ENCODE data around the gene SNX32. TPM values are rescaled to one million over a fixed set of nuclear protein-coding genes. Genes with fewer than 3 reads are reported as not detected.

SNX32 gene
- total and polyA plus RNA-seq, 9 of the 15 experiments (the other 6 are each of a cell fraction or from before 2014, with no cell fraction given) = 0.03 TPM; not detected in 7

DNA sequence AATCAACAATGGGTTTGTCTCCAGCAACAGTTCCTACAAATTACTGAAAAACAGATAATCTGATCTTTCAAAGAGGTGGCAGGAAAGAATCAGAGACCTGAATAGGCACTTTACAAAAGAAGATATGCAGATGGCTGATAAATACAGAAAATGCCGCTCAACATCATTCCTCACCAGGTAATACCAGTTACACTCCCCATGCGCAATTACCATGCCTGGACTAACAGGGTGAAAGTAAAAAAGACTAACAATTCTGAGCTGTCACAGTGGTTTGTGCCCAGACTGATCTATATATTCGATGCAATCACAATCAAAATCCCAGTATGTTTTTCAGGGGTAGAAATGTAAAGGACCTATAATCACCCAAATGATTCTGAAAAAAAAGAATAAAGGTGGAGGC is 10.0 kb downstream of the SNX32 start:
- DNase-seq (ENCODE audit: extremely low read depth in 1 of 4, low spot score in 3 of 4) (no peak), ATAC-seq (no peak), FAIRE-seq (no peak)
- ChIA-PET CTCF (ENCODE audit: low intra/inter-chr PET ratio) (no interaction called here), POLR2A (interaction anchor here (0.7 to 1.7 kb wide), 3 partner anchors 8 to 14 kb away, joined by 3 to 12 read pairs (median 4); partner anchors contain the start of gene CFL1)
- H3K4me2 ChIP-seq (ENCODE audit: insufficient read depth, low read length) = no peak overlapping the region
- in situ Hi-C loops (cut with MboI) (no loop called here), intact Hi-C loops (cut with micrococcal nuclease) (no loop called here)
- H3K27ac ChIP-seq (ENCODE audit: extremely low read depth, low read depth, low read length) = no peak overlapping the region
- no peaks in the 10 kb centered on the region for H3K9me1 ChIP-seq (ENCODE audit: control insufficient read depth, insufficient read depth, low read length)
- no peak for TF ChIP-seq ZNF140 (CRISPR knock-in tag; IDR thresholded peaks at IDR 0.05)
- TF ChIP-seq, protein P1, sequence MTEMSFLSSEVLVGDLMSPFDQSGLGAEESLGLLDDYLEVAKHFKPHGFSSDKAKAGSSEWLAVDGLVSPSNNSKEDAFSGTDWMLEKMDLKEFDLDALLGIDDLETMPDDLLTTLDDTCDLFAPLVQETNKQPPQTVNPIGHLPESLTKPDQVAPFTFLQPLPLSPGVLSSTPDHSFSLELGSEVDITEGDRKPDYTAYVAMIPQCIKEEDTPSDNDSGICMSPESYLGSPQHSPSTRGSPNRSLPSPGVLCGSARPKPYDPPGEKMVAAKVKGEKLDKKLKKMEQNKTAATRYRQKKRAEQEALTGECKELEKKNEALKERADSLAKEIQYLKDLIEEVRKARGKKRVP (CRISPR knock-in tag; IDR thresholded peaks at IDR 0.05) = no peak
- no peak for TF ChIP-seq SMARCA5 (IDR thresholded peaks at IDR 0.05)
- TF ChIP-seq, protein P2, sequence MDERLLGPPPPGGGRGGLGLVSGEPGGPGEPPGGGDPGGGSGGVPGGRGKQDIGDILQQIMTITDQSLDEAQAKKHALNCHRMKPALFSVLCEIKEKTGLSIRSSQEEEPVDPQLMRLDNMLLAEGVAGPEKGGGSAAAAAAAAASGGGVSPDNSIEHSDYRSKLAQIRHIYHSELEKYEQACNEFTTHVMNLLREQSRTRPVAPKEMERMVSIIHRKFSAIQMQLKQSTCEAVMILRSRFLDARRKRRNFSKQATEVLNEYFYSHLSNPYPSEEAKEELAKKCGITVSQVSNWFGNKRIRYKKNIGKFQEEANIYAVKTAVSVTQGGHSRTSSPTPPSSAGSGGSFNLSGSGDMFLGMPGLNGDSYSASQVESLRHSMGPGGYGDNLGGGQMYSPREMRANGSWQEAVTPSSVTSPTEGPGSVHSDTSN (CRISPR knock-in tag; IDR thresholded peaks at IDR 0.05; ENCODE audit: low read depth) = no peak
- TF ChIP-seq, protein P2 (tag; conservative IDR thresholded peaks at IDR 0.05; ENCODE audit: low read depth) = no peak
- TF ChIP-seq, protein P3, sequence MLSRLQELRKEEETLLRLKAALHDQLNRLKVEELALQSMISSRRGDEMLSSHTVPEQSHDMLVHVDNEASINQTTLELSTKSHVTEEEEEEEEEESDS (CRISPR knock-in tag; IDR thresholded peaks at IDR 0.05) = no peak
- TF ChIP-seq MYC (IDR thresholded peaks at IDR 0.05; ENCODE audit: low read depth, low read length) = no peak
- no peak for TF ChIP-seq MYC (CRISPR knock-in tag; IDR thresholded peaks at IDR 0.05; ENCODE audit: borderline replicate concordance, low read depth)
- TF ChIP-seq KAT2B (IDR thresholded peaks at IDR 0.05; ENCODE audit: low read depth, low read length) = no peak
- TF ChIP-seq CBFB (CRISPR knock-in tag; IDR thresholded peaks at IDR 0.05) = no peak
- TF ChIP-seq TAF15 (IDR thresholded peaks at IDR 0.05; ENCODE audit: low read depth, low read length) = no peak
- TF ChIP-seq MYBL2 (IDR thresholded peaks at IDR 0.05; ENCODE audit: low read depth) = no peak
- no peak for TF ChIP-seq MYBL2 (CRISPR knock-in tag; IDR thresholded peaks at IDR 0.05; ENCODE audit: borderline replicate concordance)
- TF ChIP-seq, protein P4, sequence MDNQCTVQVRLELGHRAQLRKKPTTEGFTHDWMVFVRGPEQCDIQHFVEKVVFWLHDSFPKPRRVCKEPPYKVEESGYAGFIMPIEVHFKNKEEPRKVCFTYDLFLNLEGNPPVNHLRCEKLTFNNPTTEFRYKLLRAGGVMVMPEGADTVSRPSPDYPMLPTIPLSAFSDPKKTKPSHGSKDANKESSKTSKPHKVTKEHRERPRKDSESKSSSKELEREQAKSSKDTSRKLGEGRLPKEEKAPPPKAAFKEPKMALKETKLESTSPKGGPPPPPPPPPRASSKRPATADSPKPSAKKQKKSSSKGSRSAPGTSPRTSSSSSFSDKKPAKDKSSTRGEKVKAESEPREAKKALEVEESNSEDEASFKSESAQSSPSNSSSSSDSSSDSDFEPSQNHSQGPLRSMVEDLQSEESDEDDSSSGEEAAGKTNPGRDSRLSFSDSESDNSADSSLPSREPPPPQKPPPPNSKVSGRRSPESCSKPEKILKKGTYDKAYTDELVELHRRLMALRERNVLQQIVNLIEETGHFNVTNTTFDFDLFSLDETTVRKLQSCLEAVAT (IDR thresholded peaks at IDR 0.05) = no peak
- TF ChIP-seq NCOA1 (IDR thresholded peaks at IDR 0.05; ENCODE audit: low read depth) = no peak
- TF ChIP-seq PCBP2 (IDR thresholded peaks at IDR 0.05; ENCODE audit: low read depth, low read length, poor library complexity, severe bottlenecking) = no peak
- WGBS (ENCODE audit: insufficient coverage, low coverage, missing lambda C conversion rate) = 71% methylated on average over 3 of the region's 3 CpGs
- no peak overlapping the region for H2AFZ ChIP-seq (ENCODE audit: low read depth, low read length)
- H4K20me1 ChIP-seq (replicated peaks; ENCODE audit: control insufficient read depth, insufficient read depth, low read length) = no peaks in the 10 kb centered on the region
- H3K4me1 ChIP-seq (replicated peaks in 1 of 2; ENCODE audit: control insufficient read depth in 2 of 2, insufficient read depth in 2 of 2, low read length in 2 of 2) = peaks cover 0 to 4% of the 10 kb centered on the region in 2 experiments; a peak in 2 of 5 replicates
- no peaks in the 10 kb centered on the region for H3K36me3 ChIP-seq (ENCODE audit: control insufficient read depth, insufficient read depth, low read length)
- no peak overlapping the region for H3K4me3 ChIP-seq
- H3K9ac ChIP-seq (ENCODE audit: insufficient read depth in 1 of 2, low read depth in 2 of 2, low read length in 2 of 2) = no peak overlapping the region
- H3K79me2 ChIP-seq (ENCODE audit: control insufficient read depth, insufficient read depth, low read length) = no peaks in the 10 kb centered on the region
- no peaks in the 10 kb centered on the region for H3K27me3 ChIP-seq (ENCODE audit: control insufficient read depth in 2 of 2, insufficient read depth in 2 of 2, low read length in 2 of 2)
- no TSS peak for BruUV-seq (replicated peaks)
- H3K9me3 ChIP-seq (replicated peaks; ENCODE audit: control insufficient read depth, insufficient read depth, low read depth, low read length) = no peaks in the 10 kb centered on the region
